ENCODE measurements around the gene SSUH2. TPM values are rescaled to one million over a fixed set of nuclear protein-coding genes. Genes with fewer than 3 reads are reported as not detected.

SSUH2 gene
- total RNA-seq, 1 donor from 2014 or later, result not detected

DNA sequence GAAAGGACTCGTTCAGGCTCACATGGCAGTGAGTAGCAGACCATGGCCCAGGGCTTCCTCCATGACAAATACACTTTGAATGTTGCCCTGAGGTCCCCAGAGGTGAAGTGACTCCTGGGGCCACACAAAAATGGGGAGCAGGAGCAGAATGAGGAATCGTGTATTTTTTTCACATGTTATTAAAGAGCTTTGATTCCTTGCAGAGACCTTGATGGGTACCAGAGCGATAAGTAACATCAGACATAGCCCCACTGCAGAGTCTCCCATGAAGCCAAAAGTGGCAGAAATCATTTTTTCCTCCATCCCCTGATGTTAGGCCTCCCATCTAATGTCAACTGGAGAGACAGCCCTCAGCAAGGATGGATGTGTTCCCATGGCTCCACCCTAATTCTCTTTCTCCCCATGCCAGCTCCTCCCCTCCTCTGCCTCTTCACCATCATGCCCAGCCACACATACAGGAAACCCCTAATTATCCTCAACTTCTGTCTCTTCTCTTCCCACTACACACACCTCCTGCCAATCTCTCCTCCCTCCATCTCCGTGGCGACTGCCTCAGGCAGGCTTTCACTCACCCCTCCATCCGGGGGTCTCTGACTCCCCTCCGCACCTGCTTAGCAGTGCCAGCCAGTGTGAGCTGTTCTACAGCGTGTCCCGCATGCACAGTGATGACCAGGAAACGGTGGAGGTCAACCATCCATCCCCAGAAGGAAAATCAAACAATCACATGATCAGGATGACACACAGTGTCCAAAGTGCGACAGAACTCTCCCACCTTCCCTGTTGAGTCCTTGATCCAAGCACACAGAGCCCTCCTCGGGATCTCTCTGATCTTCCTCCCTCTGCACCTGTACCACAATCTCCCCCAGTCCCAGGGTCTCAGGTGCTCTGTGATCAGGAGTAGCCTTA lies 7.1 kb upstream of the SSUH2 start:
- Mint-ChIP-seq H3K27ac (ENCODE audit: unreplicated experiment) (no peak overlapping the region), H3K4me1 (ENCODE audit: unreplicated experiment) (peaks cover 11% of the 10 kb centered on the region), H3K36me3 (ENCODE audit: unreplicated experiment) (no peaks in the 10 kb centered on the region), H3K9me3 (ENCODE audit: unreplicated experiment) (peaks cover 4% of the 10 kb centered on the region), H3K4me3 (ENCODE audit: unreplicated experiment) (no peak overlapping the region), H3K27me3 (ENCODE audit: unreplicated experiment) (no peaks in the 10 kb centered on the region)
- TF ChIP-seq, protein P1, sequence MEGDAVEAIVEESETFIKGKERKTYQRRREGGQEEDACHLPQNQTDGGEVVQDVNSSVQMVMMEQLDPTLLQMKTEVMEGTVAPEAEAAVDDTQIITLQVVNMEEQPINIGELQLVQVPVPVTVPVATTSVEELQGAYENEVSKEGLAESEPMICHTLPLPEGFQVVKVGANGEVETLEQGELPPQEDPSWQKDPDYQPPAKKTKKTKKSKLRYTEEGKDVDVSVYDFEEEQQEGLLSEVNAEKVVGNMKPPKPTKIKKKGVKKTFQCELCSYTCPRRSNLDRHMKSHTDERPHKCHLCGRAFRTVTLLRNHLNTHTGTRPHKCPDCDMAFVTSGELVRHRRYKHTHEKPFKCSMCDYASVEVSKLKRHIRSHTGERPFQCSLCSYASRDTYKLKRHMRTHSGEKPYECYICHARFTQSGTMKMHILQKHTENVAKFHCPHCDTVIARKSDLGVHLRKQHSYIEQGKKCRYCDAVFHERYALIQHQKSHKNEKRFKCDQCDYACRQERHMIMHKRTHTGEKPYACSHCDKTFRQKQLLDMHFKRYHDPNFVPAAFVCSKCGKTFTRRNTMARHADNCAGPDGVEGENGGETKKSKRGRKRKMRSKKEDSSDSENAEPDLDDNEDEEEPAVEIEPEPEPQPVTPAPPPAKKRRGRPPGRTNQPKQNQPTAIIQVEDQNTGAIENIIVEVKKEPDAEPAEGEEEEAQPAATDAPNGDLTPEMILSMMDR (IDR thresholded peaks at IDR 0.05), result no peak
- DNase-seq (ENCODE audit: extremely low spot score, unreplicated experiment), result no peak

DNA sequence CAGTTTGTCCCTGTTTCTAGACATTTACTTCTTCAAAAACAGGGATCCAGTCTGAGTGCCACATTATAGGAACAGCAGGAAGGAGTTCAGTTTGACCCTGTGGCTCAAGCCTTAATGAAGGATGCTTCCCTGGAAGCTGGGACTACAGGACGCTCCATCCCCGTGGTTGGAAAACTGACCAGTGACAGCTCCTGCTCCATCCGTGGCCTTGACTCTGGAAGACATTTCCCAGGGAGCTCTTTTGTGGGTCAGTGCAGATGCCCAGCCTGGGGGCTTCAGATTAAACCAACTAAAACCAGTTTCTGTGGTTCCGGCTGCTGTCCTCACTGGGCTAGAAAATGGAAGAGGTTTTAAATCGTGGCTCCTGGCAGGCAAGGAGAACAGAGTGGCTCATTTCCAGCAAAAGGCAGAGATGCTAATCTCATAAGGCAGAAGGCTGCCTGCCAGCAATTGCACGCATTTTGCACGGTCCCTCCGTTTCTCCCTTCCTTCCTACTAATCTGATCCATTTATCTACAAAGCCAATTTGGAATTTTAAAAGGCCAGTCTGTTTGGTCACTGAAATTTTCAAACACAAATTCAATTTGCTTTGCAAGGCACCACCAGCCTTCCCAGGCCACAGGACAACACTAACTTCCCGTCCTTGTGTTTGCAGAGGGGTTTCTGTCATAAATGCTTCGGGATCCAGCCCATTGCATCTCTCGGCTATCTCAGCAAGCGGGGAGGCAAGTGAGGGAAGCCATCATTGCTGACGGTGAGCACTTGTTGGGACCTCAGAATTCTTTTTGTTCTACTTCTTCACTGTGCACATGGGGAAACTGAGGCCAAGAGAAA lies 6.2 kb upstream of the SSUH2 start:
- DNase-seq (ENCODE audit: extremely low spot score, unreplicated experiment), result no peak
- Mint-ChIP-seq H3K36me3 (ENCODE audit: unreplicated experiment) (no peaks in the 10 kb centered on the region), H3K27me3 (ENCODE audit: unreplicated experiment) (no peaks in the 10 kb centered on the region)

DNA sequence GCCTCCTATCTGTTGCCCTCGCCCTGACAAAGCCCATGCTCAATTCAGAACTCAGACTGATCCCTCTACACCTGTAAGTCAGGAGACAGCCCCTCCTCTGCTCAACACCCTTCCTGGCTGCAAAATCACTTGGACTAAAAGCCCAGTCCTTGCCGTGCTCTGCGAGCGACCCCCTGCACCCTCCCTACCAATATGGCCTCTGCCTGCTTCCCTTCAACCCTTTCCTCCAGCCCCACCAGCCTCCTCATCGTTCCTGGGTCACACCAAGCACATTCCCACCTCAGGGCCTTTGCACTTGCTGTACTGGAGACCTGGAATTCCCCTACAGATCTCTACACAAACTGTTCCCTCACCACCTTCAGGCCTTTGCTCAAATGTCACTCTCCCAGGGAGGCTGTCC lies 5.2 kb upstream of the SSUH2 start:
- Mint-ChIP-seq H3K9me3 (ENCODE audit: unreplicated experiment) (peaks cover 4% of the 10 kb centered on the region), H3K27me3 (ENCODE audit: unreplicated experiment) (no peaks in the 10 kb centered on the region), H3K4me1 (ENCODE audit: unreplicated experiment) (peaks cover 3% of the 10 kb centered on the region), H3K4me3 (ENCODE audit: unreplicated experiment) (no peak overlapping the region), H3K36me3 (ENCODE audit: unreplicated experiment) (no peaks in the 10 kb centered on the region), H3K27ac (ENCODE audit: unreplicated experiment) (no peak overlapping the region)
- TF ChIP-seq, protein P1 (IDR thresholded peaks at IDR 0.05), result no peak
- DNase-seq (ENCODE audit: extremely low spot score, unreplicated experiment), result no peak

More for the DNA sequence above, 6.2 kb upstream of the SSUH2 start:
- Mint-ChIP-seq H3K4me1 (ENCODE audit: unreplicated experiment) (peaks cover 8% of the 10 kb centered on the region), H3K4me3 (ENCODE audit: unreplicated experiment) (no peak overlapping the region), H3K9me3 (ENCODE audit: unreplicated experiment) (peaks cover 4% of the 10 kb centered on the region), H3K27ac (ENCODE audit: unreplicated experiment) (no peak overlapping the region)
- TF ChIP-seq, protein P1 (IDR thresholded peaks at IDR 0.05), result no peak

DNA sequence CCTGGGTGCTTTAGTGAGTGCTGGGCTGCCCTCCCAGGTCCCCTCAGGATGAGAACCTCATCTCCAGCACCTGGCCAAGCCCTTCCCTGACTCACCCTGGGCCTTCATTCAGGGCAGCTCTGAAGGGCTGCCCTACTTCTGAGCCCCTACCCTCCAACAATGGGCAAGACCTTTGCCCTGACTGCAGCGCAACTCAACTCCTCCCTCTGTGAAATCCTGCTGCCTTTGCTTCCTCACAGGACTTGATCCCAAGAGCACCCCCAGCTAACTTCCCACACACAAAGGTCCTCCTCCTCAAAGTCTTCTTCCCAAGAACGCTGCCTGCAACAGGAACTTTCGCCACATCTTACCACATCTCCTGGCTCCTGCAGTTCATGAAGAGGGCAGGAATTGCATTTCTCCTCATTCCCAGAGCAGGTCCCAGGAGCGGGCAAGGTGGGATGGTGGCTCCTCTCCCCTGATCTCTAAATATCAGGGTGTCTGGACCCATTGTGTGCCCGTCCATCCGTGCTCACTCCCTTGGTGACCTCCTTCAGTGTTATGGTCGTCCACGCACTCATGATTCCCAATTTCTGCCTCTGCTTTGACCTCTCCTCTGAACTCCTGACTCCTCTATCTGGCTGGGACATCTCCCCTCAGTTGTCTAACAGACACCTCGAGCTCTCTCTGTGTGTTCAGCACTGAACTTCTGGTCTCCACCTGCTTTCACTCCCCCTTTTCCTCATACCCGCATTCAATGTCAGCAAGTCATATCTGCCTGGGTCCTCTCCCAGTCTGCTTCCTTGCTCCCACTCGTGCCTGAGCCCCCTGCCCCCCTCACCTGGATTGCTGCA lies 4.5 kb upstream of the SSUH2 start:
- no peak overlapping the region for H3K27ac Mint-ChIP-seq (ENCODE audit: unreplicated experiment)
- H3K4me1 Mint-ChIP-seq (ENCODE audit: unreplicated experiment), result peaks cover under 1% of the 10 kb centered on the region
- peaks cover 2% of the 10 kb centered on the region for H3K27me3 Mint-ChIP-seq (ENCODE audit: unreplicated experiment)
- peaks cover 1% of the 10 kb centered on the region for H3K9me3 Mint-ChIP-seq (ENCODE audit: unreplicated experiment)
- H3K36me3 Mint-ChIP-seq (ENCODE audit: unreplicated experiment), result no peaks in the 10 kb centered on the region
- TF ChIP-seq, protein P1 (IDR thresholded peaks at IDR 0.05), result no peak
- no peak overlapping the region for H3K4me3 Mint-ChIP-seq (ENCODE audit: unreplicated experiment)
- DNase-seq (ENCODE audit: extremely low spot score, unreplicated experiment), result no peak

Data from osteocyte (in vitro differentiated cells).